Prostate gland (tissue), 2 donors: ENCODE data around the gene ESRP2.
A peak's percentile ranks its signal among the peaks of the same experiment; 100 is the strongest.

Experiments used
- CTCF ChIP-seq, 4 experiments: fragments of 200-600 bp in 2 of 4; fragments of 450-650 bp in 2 of 4; sonication (generic) in 2 of 4; IDR thresholded peaks; 1 replicate in 3 of 4; 2 replicates in 1 of 4; pipeline ENCODE4 v1.5.1; 2016 to 2019; ENCODE audit warnings: antibody characterized with exemption in 4 of 4, mild to moderate bottlenecking in 2 of 4, moderate library complexity in 2 of 4
- POLR2A ChIP-seq: fragments of 450-650 bp; IDR thresholded peaks from one replicate; pipeline ENCODE4 v1.6.1; 2016; ENCODE audit warnings: antibody characterized with exemption, mild to moderate bottlenecking
- POLR2AphosphoS5 ChIP-seq: sonication (generic); formaldehyde crosslinking; IDR thresholded peaks from one replicate; pipeline ENCODE4 v1.6.1; 2017; ENCODE audit warnings: antibody characterized with exemption

DNA sequence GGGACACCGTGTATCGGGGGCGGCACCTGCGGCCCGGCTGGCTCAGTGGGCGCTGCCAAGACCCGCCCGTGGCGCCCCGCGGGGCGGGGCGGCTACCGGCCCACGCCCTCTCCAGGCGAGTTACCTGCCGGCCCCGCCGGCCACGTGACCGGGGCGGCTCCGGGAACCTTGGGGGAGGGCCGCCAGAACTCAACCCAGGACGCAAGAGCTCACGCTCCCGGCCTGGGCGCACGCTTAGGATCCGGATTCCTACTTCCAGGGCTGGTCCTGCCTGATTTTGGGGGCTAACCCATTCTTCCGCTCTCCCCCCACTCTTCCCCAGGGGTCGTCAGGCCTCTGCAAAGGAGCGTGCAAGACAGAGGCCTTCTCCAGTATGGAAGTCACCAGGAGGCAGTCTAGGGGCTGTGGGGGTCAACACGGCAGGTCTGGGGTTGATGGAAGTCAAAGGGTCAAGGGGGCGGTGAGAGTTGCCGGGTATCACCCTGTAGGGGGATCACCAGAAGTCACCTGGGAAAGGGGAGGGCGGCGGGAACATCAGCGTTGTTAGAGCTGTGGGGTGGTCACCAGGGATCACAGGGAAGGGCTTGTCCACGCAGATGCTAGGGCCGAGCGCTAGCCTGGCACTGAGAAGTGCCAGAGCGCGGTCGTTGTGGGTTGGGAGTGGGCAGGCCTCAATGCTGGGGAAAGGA is 354 bp upstream of the ESRP2 start:
- TF ChIP-seq CTCF (IDR thresholded peaks at IDR 0.05) = peak in 2 of 4 experiments; percentile 28 to 31
- TF ChIP-seq POLR2A = peak; percentile 93
- peak; percentile 91 for TF ChIP-seq POLR2AphosphoS5
